K562 (cell line): Measurements from ENCODE around the gene C22orf31. TPM values are rescaled to one million over a fixed set of nuclear protein-coding genes. Genes with fewer than 3 reads are reported as not detected.

ENCODE experiments used
- ELF2 ChIP-seq: fragments of 250-450 bp; sonication (Bioruptor Pico); IDR thresholded peaks from 2 replicates; pipeline ENCODE4 v1.5.0; 2021; ENCODE audit warnings: mild to moderate bottlenecking
- KAT7 ChIP-seq: sonication (generic); formaldehyde crosslinking; IDR thresholded peaks from 2 replicates; pipeline ENCODE4 v1.8.0; 2022; ENCODE audit warnings: missing genetic modification reagents, mild to moderate bottlenecking, borderline replicate concordance
- MTA3 ChIP-seq: fragments of 450-650 bp; formaldehyde crosslinking; IDR thresholded peaks from 2 replicates; pipeline ENCODE4 v1.6.1; 2017; ENCODE audit warnings: mild to moderate bottlenecking, borderline replicate concordance
- PHF20 ChIP-seq: fragments of 450-650 bp; IDR thresholded peaks from 2 replicates; pipeline ENCODE4 v1.6.1; 2018; ENCODE audit not compliant: partially characterized antibody
- RBM25 ChIP-seq: fragments of 200-400 bp; formaldehyde crosslinking; IDR thresholded peaks from 2 replicates; pipeline ENCODE4 v1.6.1; 2018; ENCODE audit warnings: low read length, low read depth, moderate library complexity; ENCODE audit not compliant: severe bottlenecking
- SRSF9 ChIP-seq: fragments of 200-400 bp; formaldehyde crosslinking; IDR thresholded peaks from 2 replicates; pipeline ENCODE4 v1.6.1; 2017; ENCODE audit warnings: low read depth, low read length, borderline replicate concordance
- TAF1 ChIP-seq: IDR thresholded peaks from 2 replicates; pipeline ENCODE4 v1.6.1; 2011; ENCODE audit warnings: mild to moderate bottlenecking, low read length, moderate library complexity; ENCODE audit not compliant: insufficient read depth, control insufficient read depth, severe bottlenecking; ENCODE audit errors: extremely low read depth
- TAF15 ChIP-seq: fragments of 200-400 bp; formaldehyde crosslinking; IDR thresholded peaks from 2 replicates; pipeline ENCODE4 v1.6.1; 2017; ENCODE audit warnings: mild to moderate bottlenecking, low read depth, low read length, moderate library complexity
- ZBTB7A ChIP-seq: IDR thresholded peaks from 2 replicates; pipeline ENCODE4 v1.6.1; 2011; ENCODE audit warnings: low read depth, mild to moderate bottlenecking, low read length, moderate library complexity, borderline replicate concordance; ENCODE audit not compliant: control insufficient read depth
- ZFX ChIP-seq: sonication (generic); formaldehyde crosslinking; IDR thresholded peaks from 2 replicates; pipeline ENCODE4 v1.8.0; 2022; ENCODE audit warnings: mild to moderate bottlenecking, missing genetic modification reagents, moderate library complexity
- ZNF12 ChIP-seq: sonication (generic); formaldehyde crosslinking; IDR thresholded peaks from 2 replicates; pipeline ENCODE4 v1.4.0; 2020; ENCODE audit warnings: mild to moderate bottlenecking, missing genetic modification reagents
- ZNF121 ChIP-seq: sonication (generic); formaldehyde crosslinking; conservative IDR thresholded peaks from 2 replicates; pipeline ENCODE4 v1.8.0; 2022; ENCODE audit warnings: missing genetic modification reagents
- ZNF140 ChIP-seq: fragments of 250-450 bp; sonication (Bioruptor Pico); IDR thresholded peaks from 2 replicates; pipeline ENCODE4 v1.8.0; 2021; ENCODE audit warnings: moderate library complexity, mild to moderate bottlenecking, inconsistent platforms
- polyA plus RNA-seq, 8 experiments: library from polyadenylated mRNA; depleted of rRNA in 4 of 8; stranded (reverse) in 5 of 8; unstranded in 3 of 8; fragments of >200 nt; fragmentation: Nextera tagmentation in 2 of 8; fragmentation: Illumina TruSeq in 1 of 8; extraction: Ambion mirVana in 2 of 8; extraction: Trizol in 1 of 8; gene quantifications; 2 replicates each; pipeline versions ENCODE4 v1.2.1 to v1.2.3, GENCODE V29; 2011 to 2014; ENCODE audit warnings: inconsistent platforms in 1 of 8, missing spikeins in 1 of 8
- total RNA-seq, 7 experiments: library from RNA; depleted of rRNA in 6 of 7; stranded (reverse); fragments of >200 nt in 6 of 7; fragmentation: Illumina TruSeq in 2 of 7; extraction: Trizol in 2 of 7; gene quantifications; 2 replicates each; pipeline versions ENCODE4 v1.2.1 to v1.2.3, GENCODE V29; 2011 to 2021; ENCODE audit warnings: low replicate concordance in 1 of 7
- TF ChIP-seq, protein P1 (sequence below): sonication (generic); formaldehyde crosslinking; IDR thresholded peaks from 2 replicates; pipeline ENCODE4 v1.8.1; 2023; ENCODE audit warnings: mild to moderate bottlenecking, missing genetic modification reagents
- TF ChIP-seq, protein P2 (sequence below): fragments of 250-450 bp; sonication (Bioruptor Pico); IDR thresholded peaks from 2 replicates; pipeline ENCODE4 v1.6.1; 2021; ENCODE audit warnings: mild to moderate bottlenecking
- TF ChIP-seq, protein P3 (sequence below): fragments of 450-650 bp; IDR thresholded peaks from 2 replicates; pipeline ENCODE4 v1.6.1; 2016; ENCODE audit warnings: low read depth

Gene C22orf31
- total and polyA plus RNA-seq, 9 of the 15 experiments (the other 6 are each of a cell fraction or from before 2014, with no cell fraction given) = not detected

DNA sequence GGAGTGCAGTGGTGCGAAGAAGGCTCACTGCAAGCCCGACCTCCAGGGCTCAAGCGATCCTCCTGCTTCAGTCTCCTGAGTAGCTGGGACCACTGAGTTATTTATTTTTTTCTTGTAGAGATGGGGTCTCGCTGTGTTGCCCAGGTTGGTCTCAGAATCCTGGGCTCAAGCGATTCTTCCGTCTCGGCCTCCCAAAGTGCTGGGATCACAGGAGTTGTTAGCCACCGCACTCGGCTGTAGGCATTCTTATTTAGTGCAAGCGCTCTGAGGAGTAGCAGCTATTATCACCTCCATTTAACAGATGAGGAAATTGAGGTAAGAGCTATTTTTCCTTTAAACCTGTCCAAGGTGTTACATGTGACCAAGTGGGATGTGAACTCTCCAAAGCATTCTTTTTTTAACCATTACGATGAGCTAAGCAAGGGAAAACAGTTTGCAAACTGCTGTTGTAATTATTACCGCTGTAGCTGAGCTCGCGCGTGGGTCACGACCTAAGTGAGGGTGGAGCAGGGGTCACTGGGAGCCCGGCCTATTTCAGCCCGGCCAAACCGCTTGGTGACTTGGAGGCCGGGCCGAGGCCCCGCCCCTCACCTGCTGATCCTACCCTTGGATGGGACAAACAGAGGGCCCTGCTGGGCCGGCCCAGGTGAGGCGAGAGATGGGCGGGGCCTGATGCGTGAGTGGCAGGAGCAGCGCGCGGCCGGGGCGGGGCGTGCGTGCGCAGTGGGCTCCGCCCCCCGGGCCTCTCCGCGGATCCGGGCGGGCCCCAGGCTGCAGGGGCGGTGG lies 10.8 kb upstream of the C22orf31 start (continued):
- no peak for TF ChIP-seq TAF1
- TF ChIP-seq, protein P1, sequence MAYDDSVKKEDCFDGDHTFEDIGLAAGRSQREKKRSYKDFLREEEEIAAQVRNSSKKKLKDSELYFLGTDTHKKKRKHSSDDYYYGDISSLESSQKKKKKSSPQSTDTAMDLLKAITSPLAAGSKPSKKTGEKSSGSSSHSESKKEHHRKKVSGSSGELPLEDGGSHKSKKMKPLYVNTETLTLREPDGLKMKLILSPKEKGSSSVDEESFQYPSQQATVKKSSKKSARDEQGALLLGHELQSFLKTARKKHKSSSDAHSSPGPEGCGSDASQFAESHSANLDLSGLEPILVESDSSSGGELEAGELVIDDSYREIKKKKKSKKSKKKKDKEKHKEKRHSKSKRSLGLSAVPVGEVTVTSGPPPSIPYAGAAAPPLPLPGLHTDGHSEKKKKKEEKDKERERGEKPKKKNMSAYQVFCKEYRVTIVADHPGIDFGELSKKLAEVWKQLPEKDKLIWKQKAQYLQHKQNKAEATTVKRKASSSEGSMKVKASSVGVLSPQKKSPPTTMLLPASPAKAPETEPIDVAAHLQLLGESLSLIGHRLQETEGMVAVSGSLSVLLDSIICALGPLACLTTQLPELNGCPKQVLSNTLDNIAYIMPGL (CRISPR knock-in tag) = no peak
- TF ChIP-seq ZNF12 = no peak
- no peak for TF ChIP-seq TAF15
- TF ChIP-seq KAT7 (CRISPR knock-in tag) = no peak
- TF ChIP-seq ELF2 (CRISPR knock-in tag) = no peak
- no peak for TF ChIP-seq ZNF140
- TF ChIP-seq ZFX (CRISPR knock-in tag) = peak; percentile 30; the same call in 1 of the 2 replicates
- TF ChIP-seq MTA3 = no peak
- no peak for TF ChIP-seq PHF20
- peak; percentile 78 for TF ChIP-seq ZNF121 (CRISPR knock-in tag)
- TF ChIP-seq ZBTB7A = peak; percentile 6; the same call in 1 of the 2 replicates
- TF ChIP-seq, protein P2, sequence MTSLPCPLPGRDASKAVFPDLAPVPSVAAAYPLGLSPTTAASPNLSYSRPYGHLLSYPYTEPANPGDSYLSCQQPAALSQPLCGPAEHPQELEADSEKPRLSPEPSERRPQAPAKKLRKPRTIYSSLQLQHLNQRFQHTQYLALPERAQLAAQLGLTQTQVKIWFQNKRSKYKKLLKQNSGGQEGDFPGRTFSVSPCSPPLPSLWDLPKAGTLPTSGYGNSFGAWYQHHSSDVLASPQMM (CRISPR knock-in tag) = no peak
- TF ChIP-seq, protein P3, sequence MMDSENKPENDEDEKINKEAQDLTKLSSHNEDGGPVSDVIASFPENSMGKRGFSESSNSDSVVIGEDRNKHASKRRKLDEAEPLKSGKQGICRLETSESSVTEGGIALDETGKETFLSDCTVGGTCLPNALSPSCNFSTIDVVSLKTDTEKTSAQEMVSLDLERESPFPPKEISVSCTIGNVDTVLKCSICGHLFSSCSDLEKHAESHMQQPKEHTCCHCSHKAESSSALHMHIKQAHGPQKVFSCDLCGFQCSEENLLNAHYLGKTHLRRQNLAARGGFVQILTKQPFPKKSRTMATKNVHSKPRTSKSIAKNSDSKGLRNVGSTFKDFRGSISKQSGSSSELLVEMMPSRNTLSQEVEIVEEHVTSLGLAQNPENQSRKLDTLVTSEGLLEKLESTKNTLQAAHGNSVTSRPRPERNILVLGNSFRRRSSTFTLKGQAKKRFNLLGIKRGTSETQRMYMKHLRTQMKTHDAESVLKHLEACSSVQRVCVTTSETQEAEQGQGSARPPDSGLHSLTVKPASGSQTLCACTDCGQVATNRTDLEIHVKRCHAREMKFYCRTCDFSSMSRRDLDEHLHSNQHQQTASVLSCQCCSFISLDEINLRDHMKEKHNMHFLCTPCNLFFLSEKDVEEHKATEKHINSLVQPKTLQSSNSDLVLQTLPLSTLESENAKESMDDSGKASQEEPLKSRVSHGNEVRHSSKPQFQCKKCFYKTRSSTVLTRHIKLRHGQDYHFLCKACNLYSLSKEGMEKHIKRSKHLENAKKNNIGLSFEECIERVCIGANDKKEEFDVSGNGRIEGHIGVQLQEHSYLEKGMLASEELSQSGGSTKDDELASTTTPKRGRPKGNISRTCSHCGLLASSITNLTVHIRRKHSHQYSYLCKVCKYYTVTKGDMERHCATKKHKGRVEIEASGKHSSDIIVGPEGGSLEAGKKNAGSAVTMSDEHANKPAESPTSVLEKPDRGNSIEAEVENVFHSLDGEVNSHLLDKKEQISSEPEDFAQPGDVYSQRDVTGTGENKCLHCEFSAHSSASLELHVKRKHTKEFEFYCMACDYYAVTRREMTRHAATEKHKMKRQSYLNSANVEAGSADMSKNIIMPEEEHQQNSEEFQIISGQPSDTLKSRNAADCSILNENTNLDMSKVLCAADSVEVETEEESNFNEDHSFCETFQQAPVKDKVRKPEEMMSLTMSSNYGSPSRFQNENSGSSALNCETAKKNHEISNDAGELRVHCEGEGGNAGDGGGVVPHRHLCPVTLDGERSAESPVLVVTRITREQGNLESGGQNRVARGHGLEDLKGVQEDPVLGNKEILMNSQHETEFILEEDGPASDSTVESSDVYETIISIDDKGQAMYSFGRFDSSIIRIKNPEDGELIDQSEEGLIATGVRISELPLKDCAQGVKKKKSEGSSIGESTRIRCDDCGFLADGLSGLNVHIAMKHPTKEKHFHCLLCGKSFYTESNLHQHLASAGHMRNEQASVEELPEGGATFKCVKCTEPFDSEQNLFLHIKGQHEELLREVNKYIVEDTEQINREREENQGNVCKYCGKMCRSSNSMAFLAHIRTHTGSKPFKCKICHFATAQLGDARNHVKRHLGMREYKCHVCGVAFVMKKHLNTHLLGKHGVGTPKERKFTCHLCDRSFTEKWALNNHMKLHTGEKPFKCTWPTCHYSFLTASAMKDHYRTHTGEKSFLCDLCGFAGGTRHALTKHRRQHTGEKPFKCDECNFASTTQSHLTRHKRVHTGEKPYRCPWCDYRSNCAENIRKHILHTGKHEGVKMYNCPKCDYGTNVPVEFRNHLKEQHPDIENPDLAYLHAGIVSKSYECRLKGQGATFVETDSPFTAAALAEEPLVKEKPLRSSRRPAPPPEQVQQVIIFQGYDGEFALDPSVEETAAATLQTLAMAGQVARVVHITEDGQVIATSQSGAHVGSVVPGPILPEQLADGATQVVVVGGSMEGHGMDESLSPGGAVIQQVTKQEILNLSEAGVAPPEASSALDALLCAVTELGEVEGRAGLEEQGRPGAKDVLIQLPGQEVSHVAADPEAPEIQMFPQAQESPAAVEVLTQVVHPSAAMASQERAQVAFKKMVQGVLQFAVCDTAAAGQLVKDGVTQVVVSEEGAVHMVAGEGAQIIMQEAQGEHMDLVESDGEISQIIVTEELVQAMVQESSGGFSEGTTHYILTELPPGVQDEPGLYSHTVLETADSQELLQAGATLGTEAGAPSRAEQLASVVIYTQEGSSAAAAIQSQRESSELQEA = no peak
- TF ChIP-seq RBM25 = peak; percentile 37
- TF ChIP-seq SRSF9 = no peak
